Retinal pigment epithelial cell (primary cell): ENCODE data around the gene CORO6.

Source experiments
- DNase-seq: peaks from one replicate; pipeline ENCODE4 v3.0.0-alpha.2; 2010; ENCODE audit warnings: low read depth
- H3K4me3 ChIP-seq: 2 replicates; pipeline ENCODE4 v1.5.1; 2011; ENCODE audit warnings: mild to moderate bottlenecking, low read length, control low read depth, moderate library complexity
- CTCF ChIP-seq: conservative IDR thresholded peaks from 2 replicates; pipeline ENCODE4 v1.5.1; 2011; ENCODE audit warnings: low read depth, low read length, control low read depth, inconsistent platforms

The CORO6 gene

GRCh38 chr17:29595943-29596774, 26.6 kb downstream of the CORO6 start:
- no peak overlapping the region for H3K4me3 ChIP-seq
- no peak for DNase-seq
- no peak for TF ChIP-seq CTCF

GRCh38 chr17:29595107-29595942, 27.4 kb downstream of the CORO6 start:
- H3K4me3 ChIP-seq: no peak overlapping the region
- TF ChIP-seq CTCF: no peak
- no peak for DNase-seq

GRCh38 chr17:29594519-29595090, 28.1 kb downstream of the CORO6 start:
- no peak for TF ChIP-seq CTCF
- H3K4me3 ChIP-seq: peak overlapping the region; percentile 68

GRCh38 chr17:29593591-29594518, 28.9 kb downstream of the CORO6 start:
- DNase-seq: no peak
- peak; percentile 59 for TF ChIP-seq CTCF
- peak overlapping the region; percentile 68 for H3K4me3 ChIP-seq

More at GRCh38 chr17:29594519-29595090, 28.1 kb downstream of the CORO6 start:
- no peak for DNase-seq

- DNase-seq: no peak
- TF ChIP-seq CTCF: no peak
- H3K4me3 ChIP-seq: peak within 1 kb of the TSS; percentile 68
These were observed 29.7 kb downstream of the CORO6 start, which contains the start of gene ANKRD13B for GRCh38 chr17:29592850-29593551. ANKRD13B (plus strand) TSS chr17:29593132; CDS start chr17:29593622, 490 bp downstream.
